Neural cell (in vitro differentiated cells): ENCODE results near the gene GRB14. TPM values are rescaled to one million over a fixed set of nuclear protein-coding genes. Genes with fewer than 3 reads are reported as not detected.
A peak's percentile ranks its signal among the peaks of the same experiment; 100 is the strongest.

Source experiments
- H2AFZ ChIP-seq: fragments of 200-600, 300-800 bp; sonication (generic), shearing (Covaris generic); 2 replicates; pipeline ENCODE4 v1.6.0; 2014; ENCODE audit warnings: low read depth, mild to moderate bottlenecking, antibody characterized with exemption, low read length, moderate library complexity
- H3F3A ChIP-seq: fragments of 200-600 bp; shearing (Covaris generic); 2 replicates; pipeline ENCODE4 v1.6.1; 2016; ENCODE audit warnings: mild to moderate bottlenecking, moderate library complexity, mixed read lengths, antibody characterized with exemption, low read length; ENCODE audit not compliant: insufficient read depth, poor library complexity, severe bottlenecking
- H3K27ac ChIP-seq: fragments of 200-600, 300-800 bp; sonication (generic), shearing (Covaris generic); 2 replicates; pipeline ENCODE4 v1.5.1; 2014; ENCODE audit warnings: mild to moderate bottlenecking, low read length, moderate library complexity
- H3K27me3 ChIP-seq: fragments of 300-800, 200-600 bp; sonication (generic), shearing (Covaris generic); 2 replicates; pipeline ENCODE4 v1.6.0; 2014; ENCODE audit warnings: mild to moderate bottlenecking, low read depth, low read length, moderate library complexity; ENCODE audit not compliant: insufficient read depth
- H3K36me3 ChIP-seq: fragments of 300-800, 200-600 bp; sonication (generic), shearing (Covaris generic); 2 replicates; pipeline ENCODE4 v1.5.1; 2014; ENCODE audit warnings: mild to moderate bottlenecking, antibody characterized with exemption, low read length, moderate library complexity; ENCODE audit not compliant: insufficient read depth
- H3K4me2 ChIP-seq: fragments of 300-800, 200-600 bp; sonication (generic), shearing (Covaris generic); 2 replicates; pipeline ENCODE4 v1.6.0; 2014; ENCODE audit warnings: mild to moderate bottlenecking, low read length
- H3K4me3 ChIP-seq: fragments of 300-800, 200-600 bp; sonication (generic), shearing (Covaris generic); 2 replicates; pipeline ENCODE4 v1.5.1; 2014; ENCODE audit warnings: mild to moderate bottlenecking, low read length, moderate library complexity
- H3K79me2 ChIP-seq: fragments of 200-600 bp; shearing (Covaris generic); replicated peaks from 2 replicates; pipeline ENCODE4 v1.6.0; 2014; ENCODE audit warnings: mild to moderate bottlenecking, low read length, moderate library complexity; ENCODE audit not compliant: insufficient read depth
- H3K9ac ChIP-seq: fragments of 300-800, 200-600 bp; sonication (generic), shearing (Covaris generic); 2 replicates; pipeline ENCODE4 v1.6.1; 2016; ENCODE audit warnings: mild to moderate bottlenecking, low read length, mixed read lengths
- H3K9me2 ChIP-seq: fragments of 200-600 bp; shearing (Covaris generic); 2 replicates; pipeline ENCODE4 v1.6.1; 2016; ENCODE audit warnings: mild to moderate bottlenecking, low read length, mixed read lengths; ENCODE audit not compliant: insufficient read depth
- H3K9me3 ChIP-seq: fragments of 200-600, 300-800 bp; sonication (generic), shearing (Covaris generic); 2 replicates; pipeline ENCODE4 v1.6.1; 2016; ENCODE audit warnings: mild to moderate bottlenecking, mixed run types, low read length, moderate library complexity, mixed read lengths
- H4K20me1 ChIP-seq: fragments of 200-600 bp; shearing (Covaris generic); 2 replicates; pipeline ENCODE4 v1.6.1; 2016; ENCODE audit warnings: mild to moderate bottlenecking, mixed run types; ENCODE audit not compliant: insufficient read depth
- CTCF ChIP-seq: fragments of 450-650 bp; IDR thresholded peaks from 2 replicates; pipeline ENCODE4 v1.5.1; 2014; ENCODE audit warnings: antibody characterized with exemption, mild to moderate bottlenecking, moderate library complexity; ENCODE audit not compliant: poor library complexity, severe bottlenecking
- EP300 ChIP-seq: fragments of 450-650 bp; conservative IDR thresholded peaks from 2 replicates; pipeline ENCODE4 v1.6.1; 2014; ENCODE audit warnings: antibody characterized with exemption, mild to moderate bottlenecking, moderate library complexity; ENCODE audit not compliant: poor library complexity, severe bottlenecking
- EZH2 ChIP-seq: fragments of 200-600, 300-800 bp; shearing (Covaris generic), sonication (generic); IDR thresholded peaks from 2 replicates; pipeline ENCODE4 v1.6.1; 2014; ENCODE audit warnings: antibody characterized with exemption, low read length, borderline replicate concordance, mild to moderate bottlenecking; ENCODE audit not compliant: insufficient read depth, poor library complexity, severe bottlenecking
- MXI1 ChIP-seq: fragments of 450-650 bp; conservative IDR thresholded peaks from 2 replicates; pipeline ENCODE4 v1.6.1; 2014; ENCODE audit warnings: antibody characterized with exemption, mild to moderate bottlenecking; ENCODE audit not compliant: poor library complexity, severe bottlenecking
- POLR2AphosphoS5 ChIP-seq: IDR thresholded peaks from 2 replicates; pipeline ENCODE4 v1.6.1; 2012
- RAD21 ChIP-seq: fragments of 450-650 bp; conservative IDR thresholded peaks from 2 replicates; pipeline ENCODE4 v1.6.1; 2014; ENCODE audit warnings: antibody characterized with exemption, mild to moderate bottlenecking, moderate library complexity
- REST ChIP-seq: IDR thresholded peaks from 2 replicates; pipeline ENCODE4 v1.6.1; 2012; ENCODE audit warnings: borderline replicate concordance
- SMC3 ChIP-seq: fragments of 450-650 bp; conservative IDR thresholded peaks from 2 replicates; pipeline ENCODE4 v1.6.1; 2014; ENCODE audit warnings: antibody characterized with exemption, mild to moderate bottlenecking, moderate library complexity; ENCODE audit not compliant: poor library complexity
- TAF1 ChIP-seq: IDR thresholded peaks from 2 replicates; pipeline ENCODE4 v1.6.1; 2012; ENCODE audit warnings: low read depth
- polyA plus RNA-seq: library from polyadenylated mRNA; depleted of rRNA; stranded (reverse); fragments of >200 nt; gene quantifications from 2 replicates; pipeline ENCODE4 v1.2.3, GENCODE V29; 2014

Gene GRB14
- polyA plus RNA-seq, 1 donor from 2014 or later = 4.5 TPM

GRCh38 chr2:164599954-164600589 is 21.2 kb downstream of the GRB14 start:
- Histone ChIP-seq H3K27ac (no peak overlapping the region), H3K9me2 (no peaks in the 10 kb centered on the region), H3K79me2 (no peaks in the 10 kb centered on the region), H3K27me3 (no peaks in the 10 kb centered on the region), H3K9me3 (no peaks in the 10 kb centered on the region), H3K9ac (no peak overlapping the region), H3K4me2 (no peak overlapping the region), H3F3A (no peaks in the 10 kb centered on the region), H2AFZ (no peak overlapping the region), H3K4me3 (no peak overlapping the region), H4K20me1 (no peaks in the 10 kb centered on the region), H3K36me3 (no peaks in the 10 kb centered on the region)
- TF ChIP-seq REST (no peak), CTCF (peak; percentile 54), MXI1 (no peak)

- Histone ChIP-seq H2AFZ (no peak overlapping the region), H3K36me3 (no peaks in the 10 kb centered on the region), H3K9me3 (no peaks in the 10 kb centered on the region), H3K9me2 (no peaks in the 10 kb centered on the region), H3K4me2 (no peak overlapping the region), H3K9ac (no peak overlapping the region), H4K20me1 (no peaks in the 10 kb centered on the region), H3F3A (no peaks in the 10 kb centered on the region), H3K27ac (no peak overlapping the region), H3K27me3 (no peaks in the 10 kb centered on the region), H3K79me2 (no peaks in the 10 kb centered on the region), H3K4me3 (no peak overlapping the region)
- TF ChIP-seq REST (no peak), EP300 (no peak), RAD21 (no peak), POLR2AphosphoS5 (no peak), MXI1 (no peak), TAF1 (no peak), CTCF (no peak), SMC3 (no peak), EZH2 (no peak)
Observed at GRCh38 chr2:164597983-164598382, 23.3 kb downstream of the GRB14 start.
